HepG2 (cell line): ENCODE data around the gene NLRC5. TPM values are rescaled to one million over a fixed set of nuclear protein-coding genes. Genes with fewer than 3 reads are reported as not detected.
A peak's percentile ranks its signal among the peaks of the same experiment; 100 is the strongest.

ENCODE experiments used
- ARID5B ChIP-seq: IDR thresholded peaks from 2 replicates; pipeline ENCODE4 v1.4.0; 2020; ENCODE audit warnings: mild to moderate bottlenecking, missing genetic modification reagents
- GZF1 ChIP-seq: sonication (generic); formaldehyde crosslinking; IDR thresholded peaks from 2 replicates; pipeline ENCODE4 v1.5.1; 2020; ENCODE audit warnings: mild to moderate bottlenecking, missing genetic modification reagents
- MAF1 ChIP-seq: sonication (generic); formaldehyde crosslinking; IDR thresholded peaks from 2 replicates; pipeline ENCODE4 v1.5.0; 2020; ENCODE audit warnings: missing genetic modification reagents, borderline replicate concordance
- MED1 ChIP-seq: sonication (generic); formaldehyde crosslinking; IDR thresholded peaks from 2 replicates; pipeline ENCODE4 v1.4.0; 2020; ENCODE audit warnings: missing genetic modification reagents
- MEF2D ChIP-seq: sonication (generic); formaldehyde crosslinking; IDR thresholded peaks from 2 replicates; pipeline ENCODE4 v1.5.1; 2020; ENCODE audit warnings: mild to moderate bottlenecking, missing genetic modification reagents
- NKX3-1 ChIP-seq: sonication (generic); formaldehyde crosslinking; IDR thresholded peaks from 2 replicates; pipeline ENCODE4 v1.5.0; 2020; ENCODE audit warnings: missing genetic modification reagents
- RFXAP ChIP-seq: sonication (generic); formaldehyde crosslinking; IDR thresholded peaks from 2 replicates; pipeline ENCODE4 v1.4.0; 2020; ENCODE audit warnings: missing genetic modification reagents, borderline replicate concordance
- SNAPC5 ChIP-seq: sonication (generic); formaldehyde crosslinking; IDR thresholded peaks from 2 replicates; pipeline ENCODE4 v1.8.1; 2023; ENCODE audit warnings: mild to moderate bottlenecking, missing genetic modification reagents, borderline replicate concordance
- ZBTB49 ChIP-seq: sonication (generic); formaldehyde crosslinking; IDR thresholded peaks from 2 replicates; pipeline ENCODE4 v1.4.0; 2020; ENCODE audit warnings: missing genetic modification reagents, borderline replicate concordance
- ZNF335 ChIP-seq: sonication (generic); formaldehyde crosslinking; IDR thresholded peaks from 2 replicates; pipeline ENCODE4 v1.4.0; 2020; ENCODE audit warnings: missing genetic modification reagents
- ZNF451 ChIP-seq: sonication (generic); formaldehyde crosslinking; IDR thresholded peaks from 2 replicates; pipeline ENCODE4 v1.5.0; 2020; ENCODE audit warnings: mild to moderate bottlenecking, missing genetic modification reagents
- ZNF605 ChIP-seq: sonication (generic); formaldehyde crosslinking; IDR thresholded peaks from 2 replicates; pipeline ENCODE4 v1.8.0; 2022; ENCODE audit warnings: mild to moderate bottlenecking, missing genetic modification reagents
- ZNF615 ChIP-seq: sonication (generic); formaldehyde crosslinking; IDR thresholded peaks from 2 replicates; pipeline ENCODE4 v1.5.0; 2020; ENCODE audit warnings: mild to moderate bottlenecking, missing genetic modification reagents, borderline replicate concordance
- ZNF660 ChIP-seq: sonication (generic); formaldehyde crosslinking; IDR thresholded peaks from 2 replicates; pipeline ENCODE4 v1.5.1; 2020; ENCODE audit warnings: mild to moderate bottlenecking, low read depth, missing genetic modification reagents, borderline replicate concordance
- ZNF709 ChIP-seq: sonication (generic); formaldehyde crosslinking; IDR thresholded peaks from 2 replicates; pipeline ENCODE4 v1.5.0; 2020; ENCODE audit warnings: mild to moderate bottlenecking, missing genetic modification reagents
- ZNF800 ChIP-seq: sonication (generic); formaldehyde crosslinking; IDR thresholded peaks from 2 replicates; pipeline ENCODE4 v1.4.0; 2020; ENCODE audit warnings: missing genetic modification reagents
- polyA plus RNA-seq, 8 experiments: library from polyadenylated mRNA; depleted of rRNA in 3 of 8; stranded (reverse) in 7 of 8; unstranded in 1 of 8; fragments of >200 nt; fragmentation: Illumina TruSeq in 4 of 8; extraction: Trizol in 4 of 8; gene quantifications; 2 replicates each; pipeline versions ENCODE4 v1.2.1 to v1.2.3, GENCODE V29; 2011 to 2016; ENCODE audit warnings: low read depth in 4 of 8, missing spikeins in 1 of 8, mixed read lengths in 1 of 8; ENCODE audit not compliant: insufficient read depth in 1 of 8
- total RNA-seq, 5 experiments: library from RNA; depleted of rRNA; stranded (reverse); fragments of >200 nt; fragmentation: Illumina TruSeq; extraction: Trizol; gene quantifications; 2 replicates each; pipeline ENCODE4 v1.2.3, GENCODE V29; 2016; ENCODE audit warnings: low read depth in 1 of 5
- TF ChIP-seq, protein P1 (sequence below): sonication (generic); formaldehyde crosslinking; IDR thresholded peaks from 2 replicates; pipeline ENCODE4 v1.4.0; 2020; ENCODE audit warnings: missing genetic modification reagents

Gene NLRC5
- total and polyA plus RNA-seq, 2 of the 13 experiments (the other 11 are each of a cell fraction or from before 2014, with no cell fraction given) = 6.3 to 12.7 TPM

DNA sequence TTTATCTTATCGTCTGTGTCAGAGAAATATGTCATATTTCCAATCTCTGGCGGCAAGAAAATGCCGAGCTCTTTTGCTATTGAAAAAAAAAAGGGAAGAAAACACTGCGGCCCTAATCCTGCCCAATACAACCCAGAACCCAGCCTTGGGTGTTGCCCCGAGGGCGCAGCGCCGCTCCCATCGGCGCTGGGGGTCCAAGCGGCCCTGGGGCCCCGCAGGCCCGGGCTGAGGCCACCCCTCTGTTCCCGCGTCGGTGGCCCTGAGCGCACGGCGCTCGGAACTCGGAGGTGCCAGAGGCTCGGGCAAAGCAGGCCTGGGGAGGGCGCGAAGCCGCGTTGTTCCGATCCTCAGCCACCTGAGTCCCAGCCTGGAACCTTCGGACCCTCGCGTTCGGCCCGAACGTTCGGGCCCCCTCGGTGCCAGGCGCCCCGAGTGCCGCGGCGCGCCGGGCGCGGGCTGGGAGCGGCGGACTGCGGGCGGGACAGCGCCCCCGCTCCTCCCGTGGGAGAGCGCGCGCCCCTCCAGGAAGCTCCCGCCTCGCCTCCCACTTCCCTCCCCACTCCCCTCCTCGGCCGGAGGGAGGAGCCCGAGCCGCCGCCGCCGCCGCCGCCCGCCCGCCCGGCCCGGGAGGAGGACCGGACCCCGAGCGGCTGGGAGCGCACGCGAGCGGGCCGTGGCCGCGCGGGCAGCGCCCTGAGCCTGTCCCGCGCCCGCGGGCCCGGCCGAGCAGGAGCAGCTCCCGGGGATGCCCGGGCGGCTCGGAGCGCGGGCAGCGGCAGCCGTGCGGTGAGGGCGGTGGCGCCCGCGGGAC, 102.8 kb downstream of the NLRC5 start, which contains the start of gene CPNE2 (continued):
- TF ChIP-seq ZNF800 (peak; percentile 80), NKX3-1 (CRISPR knock-in tag) (peak; percentile 46; the same call in 1 of the 2 replicates), GZF1 (CRISPR knock-in tag) (no peak), RFXAP (peak; percentile 32), ZNF451 (CRISPR knock-in tag) (no peak), ZNF335 (CRISPR knock-in tag) (no peak), MEF2D (CRISPR knock-in tag) (no peak), MED1 (CRISPR knock-in tag) (peak; percentile 10; the same call in 1 of the 2 replicates), ZNF615 (no peak), ARID5B (CRISPR knock-in tag) (0 out of 2 replicates have a peak, but pooled peaks have one; percentile 6), ZBTB49 (CRISPR knock-in tag) (no peak), SNAPC5 (CRISPR knock-in tag) (no peak), MAF1 (CRISPR knock-in tag) (no peak), ZNF660 (CRISPR knock-in tag) (no peak), ZNF709 (no peak), ZNF605 (CRISPR knock-in tag) (no peak)
- TF ChIP-seq, protein P1, sequence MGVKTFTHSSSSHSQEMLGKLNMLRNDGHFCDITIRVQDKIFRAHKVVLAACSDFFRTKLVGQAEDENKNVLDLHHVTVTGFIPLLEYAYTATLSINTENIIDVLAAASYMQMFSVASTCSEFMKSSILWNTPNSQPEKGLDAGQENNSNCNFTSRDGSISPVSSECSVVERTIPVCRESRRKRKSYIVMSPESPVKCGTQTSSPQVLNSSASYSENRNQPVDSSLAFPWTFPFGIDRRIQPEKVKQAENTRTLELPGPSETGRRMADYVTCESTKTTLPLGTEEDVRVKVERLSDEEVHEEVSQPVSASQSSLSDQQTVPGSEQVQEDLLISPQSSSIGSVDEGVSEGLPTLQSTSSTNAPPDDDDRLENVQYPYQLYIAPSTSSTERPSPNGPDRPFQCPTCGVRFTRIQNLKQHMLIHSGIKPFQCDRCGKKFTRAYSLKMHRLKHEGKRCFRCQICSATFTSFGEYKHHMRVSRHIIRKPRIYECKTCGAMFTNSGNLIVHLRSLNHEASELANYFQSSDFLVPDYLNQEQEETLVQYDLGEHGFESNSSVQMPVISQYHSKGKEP (CRISPR knock-in tag) = no peak
